CD4-positive, CD25-positive, alpha-beta regulatory T cell (primary cell): ENCODE results near the gene BLM. TPM values are rescaled to one million over a fixed set of nuclear protein-coding genes. Genes with fewer than 3 reads are reported as not detected.

Experiments used
- ATAC-seq, 2 donors: fragments of 150-1000 bp; cut with Tn5 transposase; one replicate each; pipeline ENCODE4 v1.10.0; 2021; ENCODE audit warnings: low read depth in 2 of 2, moderate number of reproducible peaks in 2 of 2, moderate library complexity in 1 of 2
- DNase-seq, 3 donors: peaks; one replicate each; pipeline versions ENCODE4 v3.0.0 to v3.0.0-alpha.2; 2012 to 2022; ENCODE audit warnings: mixed read lengths in 1 of 3
- H3K27ac ChIP-seq: one replicate; pipeline ENCODE4 v1.7.0; 2013; ENCODE audit warnings: mild to moderate bottlenecking, low read length; ENCODE audit not compliant: insufficient read depth, poor library complexity, severe bottlenecking
- H3K27me3 ChIP-seq: one replicate; pipeline ENCODE4 v1.7.0; 2013; ENCODE audit warnings: low read length; ENCODE audit not compliant: control insufficient read depth, insufficient read depth
- H3K36me3 ChIP-seq: one replicate; pipeline ENCODE4 v1.7.0; 2013; ENCODE audit warnings: mild to moderate bottlenecking, low read length, moderate library complexity; ENCODE audit not compliant: control insufficient read depth, insufficient read depth
- H3K4me1 ChIP-seq: 2 replicates; pipeline ENCODE4 v1.7.0; 2013; ENCODE audit warnings: mild to moderate bottlenecking, low read length; ENCODE audit not compliant: insufficient read depth, control insufficient read depth, poor library complexity, severe bottlenecking
- H3K4me3 ChIP-seq: one replicate; pipeline ENCODE4 v1.7.0; 2013; ENCODE audit warnings: low read depth, mild to moderate bottlenecking, low read length, moderate library complexity
- H3K9me3 ChIP-seq, 2 experiments: 1 replicate in 1 of 2; 2 replicates in 1 of 2; pipeline ENCODE4 v1.7.0; 2013; ENCODE audit warnings: low read length in 2 of 2, mild to moderate bottlenecking in 1 of 2, moderate library complexity in 1 of 2; ENCODE audit not compliant: control insufficient read depth in 2 of 2
- H3K27ac Mint-ChIP-seq, 3 donors: one replicate each; pipeline ENCODE4 v1.8.0; 2020 to 2022; ENCODE audit warnings: mild to moderate bottlenecking in 3 of 3, mixed read lengths in 3 of 3, moderate library complexity in 2 of 3
- H3K27me3 Mint-ChIP-seq: one replicate; pipeline ENCODE4 v1.8.0; 2022; ENCODE audit warnings: mild to moderate bottlenecking, mixed read lengths
- H3K36me3 Mint-ChIP-seq: one replicate; pipeline ENCODE4 v1.8.0; 2020; ENCODE audit warnings: mixed read lengths
- H3K4me1 Mint-ChIP-seq, 4 donors: one replicate each; pipeline ENCODE4 v1.8.0; 2020 to 2022; ENCODE audit warnings: mixed read lengths in 4 of 4, mild to moderate bottlenecking in 1 of 4
- H3K4me3 Mint-ChIP-seq, 4 donors: one replicate each; pipeline ENCODE4 v1.8.0; 2020 to 2022; ENCODE audit warnings: mild to moderate bottlenecking in 4 of 4, mixed read lengths in 4 of 4, moderate library complexity in 3 of 4
- H3K9me3 Mint-ChIP-seq, 7 donors: one replicate each; pipeline ENCODE4 v1.8.0; 2020 to 2022; ENCODE audit warnings: mixed read lengths in 7 of 7, mild to moderate bottlenecking in 3 of 7, moderate library complexity in 2 of 7
- polyA plus RNA-seq, 4 donors: library from polyadenylated mRNA; unstranded; fragments of 300-500 nt; fragmentation: Illumina TruSeq; gene quantifications; one replicate each; pipeline ENCODE4 v1.2.3, GENCODE V29; 2021
- total RNA-seq: library from RNA; stranded (reverse); gene quantifications from one replicate; pipeline ENCODE4 v1.2.3, GENCODE V29; 2022

BLM gene
- total and polyA plus RNA-seq, 5 donors from 2014 or later = 6.3 to 12.0 (median 7.0) TPM

DNA sequence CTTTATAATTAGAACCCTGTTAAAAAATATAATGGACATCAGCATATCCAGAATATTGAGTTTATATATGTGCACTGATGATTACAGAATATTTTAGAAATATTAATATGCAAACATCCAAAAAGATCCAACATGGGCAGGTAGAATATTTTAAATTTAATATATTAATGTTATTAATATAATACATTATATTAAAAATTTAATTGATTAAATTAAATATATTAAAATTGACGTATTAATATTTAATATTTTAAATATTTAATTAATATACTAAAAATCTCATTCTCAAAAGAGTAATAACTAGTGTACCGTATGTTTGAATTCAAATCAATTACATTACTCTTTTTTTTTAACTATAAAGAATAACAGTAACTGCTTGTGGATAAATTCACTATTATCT is 77.4 kb downstream of the BLM start:
- no peak for DNase-seq
- H3K9me3 Mint-ChIP-seq = no peaks in the 10 kb centered on the region
- no peak for ATAC-seq

DNA sequence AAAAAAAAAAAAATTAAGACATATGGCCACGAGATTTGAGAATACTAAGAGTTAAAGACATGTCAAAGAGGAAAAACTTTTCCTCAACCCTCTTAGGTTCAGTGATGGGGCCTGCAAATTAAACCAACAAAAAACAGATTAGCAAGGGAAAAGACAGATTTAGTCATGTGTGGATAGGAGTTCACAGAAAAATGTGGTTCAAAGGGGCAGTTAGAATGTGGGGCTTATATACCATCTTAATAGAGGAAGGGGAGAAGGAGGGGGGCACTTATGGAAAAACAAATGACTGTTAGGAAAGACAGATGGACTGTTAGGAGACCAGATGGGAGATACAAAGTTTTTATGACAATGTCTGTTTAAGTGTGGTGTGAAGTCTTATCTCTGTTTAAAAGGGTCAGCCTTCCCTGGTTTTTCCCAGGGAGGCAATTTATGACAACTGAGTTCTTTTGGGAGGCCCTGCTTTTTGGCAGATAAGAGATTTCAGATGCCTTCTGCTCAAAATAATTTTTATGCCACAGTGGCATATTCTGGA is 82.6 kb downstream of the BLM start:
- Mint-ChIP-seq H3K36me3 (peaks cover 27% of the 10 kb centered on the region), H3K4me3 (no peak overlapping the region), H3K9me3 (no peaks in the 10 kb centered on the region), H3K27ac (peak overlapping the region in 2 of 3 donors; percentile 8 to 67), H3K4me1 (peaks cover 0 to 3% (median 0%) of the 10 kb centered on the region in 4 donors), H3K27me3 (no peaks in the 10 kb centered on the region)
- DNase-seq = no peak
- Histone ChIP-seq H3K4me3 (no peak overlapping the region), H3K36me3 (peaks cover 16% of the 10 kb centered on the region), H3K27me3 (no peaks in the 10 kb centered on the region), H3K27ac (no peak overlapping the region), H3K4me1 (no peaks in the 10 kb centered on the region), H3K9me3 (no peaks in the 10 kb centered on the region)
- ATAC-seq = no peak

More for the DNA sequence above, 77.4 kb downstream of the BLM start:
- no peak overlapping the region for H3K27ac ChIP-seq
- Mint-ChIP-seq H3K4me3 (no peak overlapping the region), H3K27me3 (no peaks in the 10 kb centered on the region), H3K36me3 (peaks cover 29% of the 10 kb centered on the region), H3K4me1 (peaks cover 0 to 3% (median 0%) of the 10 kb centered on the region in 4 donors), H3K27ac (no peak overlapping the region)
- peaks cover 9% of the 10 kb centered on the region for H3K36me3 ChIP-seq
- H3K27me3 ChIP-seq = no peaks in the 10 kb centered on the region
- H3K4me3 ChIP-seq = no peak overlapping the region
- no peaks in the 10 kb centered on the region for H3K4me1 ChIP-seq
- no peaks in the 10 kb centered on the region for H3K9me3 ChIP-seq

DNA sequence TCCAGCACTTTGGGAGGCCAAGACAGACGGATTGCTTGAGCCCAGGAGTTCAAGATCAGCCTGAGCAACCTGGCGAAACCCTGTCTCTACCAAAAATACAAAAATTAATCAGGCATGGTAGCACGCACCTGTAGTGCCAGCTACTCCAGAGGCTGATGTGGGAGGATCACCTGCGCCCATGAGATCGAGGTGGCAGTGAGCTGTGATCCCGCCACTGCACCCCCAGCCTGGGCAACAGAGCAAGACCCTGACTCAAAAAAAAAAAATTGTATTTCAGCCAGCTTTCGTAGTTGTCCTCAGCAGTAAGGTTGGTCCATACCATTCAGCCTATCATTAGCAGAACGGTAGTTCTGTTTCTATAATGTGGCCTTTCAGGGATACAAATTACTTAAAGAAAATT is 84.7 kb downstream of the BLM start:
- H3K9me3 Mint-ChIP-seq = no peaks in the 10 kb centered on the region
- Histone ChIP-seq H3K9me3 (no peaks in the 10 kb centered on the region), H3K4me1 (no peaks in the 10 kb centered on the region), H3K36me3 (peaks cover 16% of the 10 kb centered on the region), H3K27me3 (no peaks in the 10 kb centered on the region), H3K27ac (no peak overlapping the region), H3K4me3 (no peak overlapping the region)
- H3K36me3 Mint-ChIP-seq = peaks cover 20% of the 10 kb centered on the region
- DNase-seq (no peak), ATAC-seq (no peak)
- no peak overlapping the region for H3K4me3 Mint-ChIP-seq
- no peak overlapping the region for H3K27ac Mint-ChIP-seq
- peaks cover 0 to 3% (median 0%) of the 10 kb centered on the region in 4 donors for H3K4me1 Mint-ChIP-seq
- no peaks in the 10 kb centered on the region for H3K27me3 Mint-ChIP-seq

DNA sequence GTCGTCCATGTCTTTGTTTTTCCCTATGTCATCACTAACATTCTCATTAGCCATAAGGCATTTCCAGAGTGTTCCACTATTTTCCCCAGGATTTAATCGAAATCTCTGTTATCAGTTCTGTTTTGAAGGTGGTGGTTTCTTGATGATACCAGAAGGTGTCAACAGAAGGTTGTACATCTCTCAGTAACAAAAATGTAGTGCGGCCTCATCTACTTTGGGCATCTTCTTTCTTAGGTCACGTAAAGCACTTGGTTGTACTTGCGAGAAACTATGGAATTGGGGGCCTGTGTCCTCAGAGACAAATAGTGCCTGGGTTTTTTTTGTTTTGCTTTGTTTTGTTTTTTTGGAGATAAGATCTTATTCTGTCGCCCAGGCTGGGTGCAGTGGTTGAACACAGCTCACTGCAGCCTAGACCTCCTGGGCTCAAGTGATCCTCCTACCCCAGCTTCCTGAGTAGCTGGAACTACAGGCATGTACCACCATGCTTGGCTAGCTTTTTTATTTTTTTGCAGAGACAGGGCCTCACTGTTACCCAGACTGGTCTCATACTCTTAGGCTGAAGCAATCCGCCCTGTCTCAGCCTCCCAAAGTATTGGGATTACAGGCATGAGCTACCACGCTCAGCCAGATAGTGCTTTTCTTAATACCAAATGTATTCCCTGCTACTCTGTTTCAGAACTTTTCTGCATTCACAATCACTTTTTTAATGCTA is 90.1 kb downstream of the BLM start:
- Histone ChIP-seq H3K9me3 (no peaks in the 10 kb centered on the region), H3K4me1 (peaks cover 6% of the 10 kb centered on the region), H3K4me3 (no peak overlapping the region), H3K36me3 (peaks cover 27% of the 10 kb centered on the region), H3K27me3 (no peaks in the 10 kb centered on the region), H3K27ac (no peak overlapping the region)
- peaks cover 0 to 4% (median 0%) of the 10 kb centered on the region in 4 donors for H3K4me1 Mint-ChIP-seq
- DNase-seq (peak in 1 of 3 donors; percentile 31), ATAC-seq (no peak)
- H3K27me3 Mint-ChIP-seq = no peaks in the 10 kb centered on the region
- peaks cover 25% of the 10 kb centered on the region for H3K36me3 Mint-ChIP-seq
- no peak overlapping the region for H3K4me3 Mint-ChIP-seq
- H3K9me3 Mint-ChIP-seq = no peaks in the 10 kb centered on the region
- H3K27ac Mint-ChIP-seq = peak overlapping the region in 2 of 3 donors; percentile 79 to 80

DNA sequence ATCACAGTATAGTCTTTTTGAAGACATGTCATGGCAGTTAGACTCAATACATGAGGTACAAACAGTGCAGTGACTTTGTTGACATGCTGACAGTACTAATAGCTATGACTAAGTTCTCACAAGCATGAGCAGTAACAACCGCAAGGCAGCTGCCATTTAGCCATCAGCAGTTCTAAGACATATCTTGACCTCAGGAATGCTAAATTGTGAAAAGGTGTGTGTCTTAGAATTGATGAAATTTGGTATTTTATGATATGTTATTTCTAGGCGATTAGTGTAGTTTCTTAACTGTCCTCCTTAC is 90.6 kb downstream of the BLM start:
- Mint-ChIP-seq H3K27me3 (no peaks in the 10 kb centered on the region), H3K4me1 (peaks cover 0 to 5% (median 3%) of the 10 kb centered on the region in 4 donors), H3K9me3 (no peaks in the 10 kb centered on the region), H3K4me3 (no peak overlapping the region), H3K27ac (peak overlapping the region in 1 of 3 donors; percentile 12), H3K36me3 (peaks cover 30% of the 10 kb centered on the region)
- DNase-seq (peak in 1 of 3 donors; percentile 26), ATAC-seq (peak in 1 of 2 donors; percentile 34)
- Histone ChIP-seq H3K4me1 (peaks cover 6% of the 10 kb centered on the region), H3K4me3 (no peak overlapping the region), H3K36me3 (peaks cover 28% of the 10 kb centered on the region), H3K27ac (no peak overlapping the region), H3K9me3 (no peaks in the 10 kb centered on the region), H3K27me3 (no peaks in the 10 kb centered on the region)

DNA sequence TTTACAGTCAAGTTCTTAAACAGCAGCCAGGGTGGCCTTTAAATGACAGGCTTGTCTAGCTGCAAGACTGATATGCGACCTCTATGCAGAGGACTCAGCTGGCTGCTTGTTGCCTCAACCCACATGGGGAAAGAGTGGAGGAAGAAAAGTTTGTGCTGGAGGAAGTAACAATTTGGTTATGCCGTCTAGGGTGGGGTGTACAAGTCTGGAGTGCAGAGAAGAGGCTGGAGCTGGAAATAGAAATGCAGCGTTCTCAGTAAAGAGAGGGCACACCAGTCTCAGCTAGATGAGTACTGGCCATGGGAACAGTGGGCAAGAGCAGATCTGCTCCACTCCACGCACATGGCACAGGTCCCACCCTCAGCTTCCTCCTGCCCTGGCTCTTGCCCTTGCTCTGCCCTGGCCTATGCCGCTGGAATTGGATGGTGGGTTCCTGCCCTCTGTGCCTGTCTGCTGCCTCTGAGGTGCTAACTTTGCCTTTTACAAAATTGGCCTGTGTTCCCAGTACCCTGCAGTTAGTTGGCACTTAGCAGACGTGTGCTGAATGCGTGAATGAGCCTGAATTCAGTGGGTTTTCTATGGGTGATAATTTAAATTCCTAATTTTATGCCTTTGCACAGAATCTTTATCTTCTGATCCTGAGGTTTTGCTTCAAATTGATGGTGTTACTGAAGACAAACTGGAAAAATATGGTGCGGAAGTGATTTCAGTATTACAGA is 91.5 kb downstream of the BLM start:
- Mint-ChIP-seq H3K27me3 (no peaks in the 10 kb centered on the region), H3K4me1 (peaks cover 1 to 5% (median 4%) of the 10 kb centered on the region in 4 donors), H3K36me3 (peaks cover 34% of the 10 kb centered on the region), H3K4me3 (no peak overlapping the region), H3K27ac (peak overlapping the region; percentile 4 to 12 (median 12)), H3K9me3 (no peaks in the 10 kb centered on the region)
- ATAC-seq (no peak), DNase-seq (no peak)
- H3K4me1 ChIP-seq = peaks cover 6% of the 10 kb centered on the region
- H3K4me3 ChIP-seq = no peak overlapping the region
- H3K36me3 ChIP-seq = peaks cover 27% of the 10 kb centered on the region
- H3K27me3 ChIP-seq = no peaks in the 10 kb centered on the region
- no peak overlapping the region for H3K27ac ChIP-seq
- H3K9me3 ChIP-seq = no peaks in the 10 kb centered on the region

DNA sequence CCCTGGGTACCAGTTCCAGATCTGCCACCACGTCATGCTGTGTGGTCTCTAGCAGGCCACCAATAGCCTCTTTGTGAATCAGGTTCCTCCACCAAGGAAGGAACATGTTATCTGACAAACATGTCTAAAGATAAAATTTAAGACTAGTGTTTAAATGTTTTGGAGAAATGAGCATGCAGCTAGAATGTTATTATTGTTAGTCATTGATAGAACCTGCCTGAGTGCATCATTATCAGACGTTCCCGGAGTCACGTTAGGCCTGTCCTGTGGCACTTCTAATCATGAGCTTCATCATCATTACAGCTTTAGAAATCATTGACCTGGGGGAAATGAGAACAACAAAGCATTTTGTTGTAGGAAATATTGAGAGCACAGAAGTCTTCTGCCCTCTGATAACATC is 92.4 kb downstream of the BLM start:
- H3K4me3 Mint-ChIP-seq = no peak overlapping the region
- H3K36me3 ChIP-seq = peaks cover 19% of the 10 kb centered on the region
- H3K9me3 ChIP-seq = no peaks in the 10 kb centered on the region
- no peaks in the 10 kb centered on the region for H3K9me3 Mint-ChIP-seq
- H3K36me3 Mint-ChIP-seq = peaks cover 30% of the 10 kb centered on the region
- ATAC-seq (no peak), DNase-seq (no peak)
- no peak overlapping the region for H3K27ac Mint-ChIP-seq
- no peak overlapping the region for H3K27ac ChIP-seq
- H3K4me1 ChIP-seq = peaks cover 6% of the 10 kb centered on the region
- no peak overlapping the region for H3K4me3 ChIP-seq
- H3K4me1 Mint-ChIP-seq = peaks cover 4 to 8% (median 5%) of the 10 kb centered on the region in 4 donors
- H3K27me3 ChIP-seq = no peaks in the 10 kb centered on the region
- no peaks in the 10 kb centered on the region for H3K27me3 Mint-ChIP-seq
